HepG2 (cell line): ENCODE results near the gene SAMD10. TPM values are rescaled to one million over a fixed set of nuclear protein-coding genes. Genes with fewer than 3 reads are reported as not detected.

Experiments used
- ELF3 ChIP-seq: IDR thresholded peaks from 2 replicates; pipeline ENCODE4 v1.6.1; 2016; ENCODE audit warnings: missing genetic modification reagents, missing compliant biosample characterization
- KLF16 ChIP-seq, 2 experiments: sonication (generic) in 1 of 2; formaldehyde crosslinking in 1 of 2; IDR thresholded peaks; 2 replicates each; pipeline versions ENCODE4 v1.6.1 to v1.8.0; 2016 to 2023; ENCODE audit warnings: missing genetic modification reagents in 2 of 2, missing compliant biosample characterization in 1 of 2
- RARG ChIP-seq: sonication (generic); formaldehyde crosslinking; IDR thresholded peaks from 2 replicates; pipeline ENCODE4 v1.4.0; 2020; ENCODE audit warnings: low read depth, mild to moderate bottlenecking, missing genetic modification reagents
- SMAD1 ChIP-seq: sonication (generic); formaldehyde crosslinking; IDR thresholded peaks from 2 replicates; pipeline ENCODE4 v1.4.0; 2020; ENCODE audit warnings: missing genetic modification reagents, low read depth, mild to moderate bottlenecking, borderline replicate concordance
- TEAD3 ChIP-seq: optimal IDR thresholded peaks from 2 replicates; pipeline ENCODE3; 2016; ENCODE audit warnings: borderline replicate concordance
- ZC3H13 ChIP-seq: sonication (generic); formaldehyde crosslinking; IDR thresholded peaks from 2 replicates; pipeline ENCODE4 v1.8.1; 2023; ENCODE audit warnings: mild to moderate bottlenecking, missing genetic modification reagents, moderate library complexity
- ZKSCAN1 ChIP-seq: fragments of 150-350 bp; IDR thresholded peaks from 2 replicates; pipeline ENCODE4 v1.6.1; 2014; ENCODE audit warnings: low read length
- ZMYM3 ChIP-seq: sonication (generic); formaldehyde crosslinking; IDR thresholded peaks from 2 replicates; pipeline ENCODE4 v1.5.1; 2020; ENCODE audit warnings: mild to moderate bottlenecking, missing genetic modification reagents
- ZNF891 ChIP-seq: sonication (generic); formaldehyde crosslinking; IDR thresholded peaks from 2 replicates; pipeline ENCODE4 v1.5.0; 2020; ENCODE audit warnings: mild to moderate bottlenecking, missing genetic modification reagents
- polyA plus RNA-seq, 8 experiments: library from polyadenylated mRNA; depleted of rRNA in 3 of 8; stranded (reverse) in 7 of 8; unstranded in 1 of 8; fragments of >200 nt; fragmentation: Illumina TruSeq in 4 of 8; extraction: Trizol in 4 of 8; gene quantifications; 2 replicates each; pipeline versions ENCODE4 v1.2.1 to v1.2.3, GENCODE V29; 2011 to 2016; ENCODE audit warnings: low read depth in 4 of 8, missing spikeins in 1 of 8, mixed read lengths in 1 of 8; ENCODE audit not compliant: insufficient read depth in 1 of 8
- total RNA-seq, 5 experiments: library from RNA; depleted of rRNA; stranded (reverse); fragments of >200 nt; fragmentation: Illumina TruSeq; extraction: Trizol; gene quantifications; 2 replicates each; pipeline ENCODE4 v1.2.3, GENCODE V29; 2016; ENCODE audit warnings: low read depth in 1 of 5
- TF ChIP-seq, protein P1 (sequence below): IDR thresholded peaks from 2 replicates; pipeline ENCODE4 v1.6.1; 2016; ENCODE audit warnings: low read depth, missing genetic modification reagents, missing compliant biosample characterization
- TF ChIP-seq, protein P2 (sequence below): sonication (generic); formaldehyde crosslinking; IDR thresholded peaks from 2 replicates; pipeline ENCODE4 v1.8.1; 2022; ENCODE audit warnings: low read depth, mild to moderate bottlenecking, missing genetic modification reagents
- TF ChIP-seq, protein P3 (sequence below): sonication (generic); formaldehyde crosslinking; IDR thresholded peaks from 2 replicates; pipeline ENCODE4 v1.5.1; 2020; ENCODE audit warnings: mild to moderate bottlenecking, missing genetic modification reagents, moderate library complexity
- TF ChIP-seq, protein P4 (sequence below): sonication (generic); formaldehyde crosslinking; IDR thresholded peaks from 2 replicates; pipeline ENCODE4 v1.4.0; 2020; ENCODE audit warnings: missing genetic modification reagents

The SAMD10 gene
- total and polyA plus RNA-seq, 2 of the 13 experiments (the other 11 are each of a cell fraction or from before 2014, with no cell fraction given): 6.1 to 11.0 TPM

DNA sequence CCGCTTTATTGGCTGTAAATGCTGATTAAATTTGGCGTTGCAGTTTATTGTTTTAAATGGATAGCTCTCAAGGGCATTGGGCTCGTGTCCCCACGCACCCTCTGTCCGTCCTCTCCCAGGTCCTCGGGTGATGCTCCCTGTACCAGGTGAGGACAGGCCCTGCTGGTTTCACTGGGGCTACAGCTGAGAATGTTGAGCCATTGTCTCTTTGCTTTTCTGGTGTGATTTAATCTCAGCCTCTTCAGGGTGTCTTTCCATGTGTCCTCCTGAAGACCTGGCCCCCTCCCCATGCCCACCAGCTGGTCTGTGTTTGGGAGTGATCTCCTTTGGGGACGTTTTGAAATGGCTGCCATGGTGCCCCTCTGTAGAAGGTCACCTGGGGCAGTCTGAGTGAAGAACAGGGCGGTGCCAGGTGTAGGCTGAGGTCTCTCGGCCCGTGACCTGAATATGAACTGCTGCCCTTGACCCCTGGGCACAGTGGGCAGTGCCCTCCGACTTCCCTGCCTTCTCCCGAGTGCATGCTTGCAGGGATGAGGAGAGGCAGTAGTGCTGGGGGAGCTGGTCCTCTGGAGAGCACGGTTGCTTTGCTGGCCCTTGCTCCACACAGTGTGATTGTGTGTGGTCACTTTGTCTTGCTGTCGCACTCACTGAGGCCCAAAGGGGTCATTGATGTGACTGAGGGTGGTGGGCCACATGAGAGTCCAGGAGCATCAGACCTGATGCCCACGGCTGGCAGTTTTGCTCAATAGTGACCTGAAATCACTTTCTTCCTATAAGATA, 44.1 kb upstream of the SAMD10 start (continued):
- TF ChIP-seq, protein P1, sequence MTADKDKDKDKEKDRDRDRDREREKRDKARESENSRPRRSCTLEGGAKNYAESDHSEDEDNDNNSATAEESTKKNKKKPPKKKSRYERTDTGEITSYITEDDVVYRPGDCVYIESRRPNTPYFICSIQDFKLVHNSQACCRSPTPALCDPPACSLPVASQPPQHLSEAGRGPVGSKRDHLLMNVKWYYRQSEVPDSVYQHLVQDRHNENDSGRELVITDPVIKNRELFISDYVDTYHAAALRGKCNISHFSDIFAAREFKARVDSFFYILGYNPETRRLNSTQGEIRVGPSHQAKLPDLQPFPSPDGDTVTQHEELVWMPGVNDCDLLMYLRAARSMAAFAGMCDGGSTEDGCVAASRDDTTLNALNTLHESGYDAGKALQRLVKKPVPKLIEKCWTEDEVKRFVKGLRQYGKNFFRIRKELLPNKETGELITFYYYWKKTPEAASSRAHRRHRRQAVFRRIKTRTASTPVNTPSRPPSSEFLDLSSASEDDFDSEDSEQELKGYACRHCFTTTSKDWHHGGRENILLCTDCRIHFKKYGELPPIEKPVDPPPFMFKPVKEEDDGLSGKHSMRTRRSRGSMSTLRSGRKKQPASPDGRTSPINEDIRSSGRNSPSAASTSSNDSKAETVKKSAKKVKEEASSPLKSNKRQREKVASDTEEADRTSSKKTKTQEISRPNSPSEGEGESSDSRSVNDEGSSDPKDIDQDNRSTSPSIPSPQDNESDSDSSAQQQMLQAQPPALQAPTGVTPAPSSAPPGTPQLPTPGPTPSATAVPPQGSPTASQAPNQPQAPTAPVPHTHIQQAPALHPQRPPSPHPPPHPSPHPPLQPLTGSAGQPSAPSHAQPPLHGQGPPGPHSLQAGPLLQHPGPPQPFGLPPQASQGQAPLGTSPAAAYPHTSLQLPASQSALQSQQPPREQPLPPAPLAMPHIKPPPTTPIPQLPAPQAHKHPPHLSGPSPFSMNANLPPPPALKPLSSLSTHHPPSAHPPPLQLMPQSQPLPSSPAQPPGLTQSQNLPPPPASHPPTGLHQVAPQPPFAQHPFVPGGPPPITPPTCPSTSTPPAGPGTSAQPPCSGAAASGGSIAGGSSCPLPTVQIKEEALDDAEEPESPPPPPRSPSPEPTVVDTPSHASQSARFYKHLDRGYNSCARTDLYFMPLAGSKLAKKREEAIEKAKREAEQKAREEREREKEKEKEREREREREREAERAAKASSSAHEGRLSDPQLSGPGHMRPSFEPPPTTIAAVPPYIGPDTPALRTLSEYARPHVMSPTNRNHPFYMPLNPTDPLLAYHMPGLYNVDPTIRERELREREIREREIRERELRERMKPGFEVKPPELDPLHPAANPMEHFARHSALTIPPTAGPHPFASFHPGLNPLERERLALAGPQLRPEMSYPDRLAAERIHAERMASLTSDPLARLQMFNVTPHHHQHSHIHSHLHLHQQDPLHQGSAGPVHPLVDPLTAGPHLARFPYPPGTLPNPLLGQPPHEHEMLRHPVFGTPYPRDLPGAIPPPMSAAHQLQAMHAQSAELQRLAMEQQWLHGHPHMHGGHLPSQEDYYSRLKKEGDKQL: no peak; the same call in 1 of the 2 replicates
- TF ChIP-seq TEAD3 (CRISPR knock-in tag) (no peak), ZC3H13 (CRISPR knock-in tag) (no peak; the same call in 1 of the 2 replicates), ZKSCAN1 (no peak), ELF3 (CRISPR knock-in tag) (no peak), SMAD1 (peak; percentile 46; the same call in 1 of the 2 replicates), ZNF891 (CRISPR knock-in tag) (peak; percentile 90; the same call in 1 of the 2 replicates), KLF16 (CRISPR knock-in tag; IDR thresholded peaks at IDR 0.05) (no peak; a peak in 1 of 4 replicates), RARG (no peak), ZMYM3 (0 out of 2 replicates have a peak, but pooled peaks have one; percentile 26)
- TF ChIP-seq, protein P2, sequence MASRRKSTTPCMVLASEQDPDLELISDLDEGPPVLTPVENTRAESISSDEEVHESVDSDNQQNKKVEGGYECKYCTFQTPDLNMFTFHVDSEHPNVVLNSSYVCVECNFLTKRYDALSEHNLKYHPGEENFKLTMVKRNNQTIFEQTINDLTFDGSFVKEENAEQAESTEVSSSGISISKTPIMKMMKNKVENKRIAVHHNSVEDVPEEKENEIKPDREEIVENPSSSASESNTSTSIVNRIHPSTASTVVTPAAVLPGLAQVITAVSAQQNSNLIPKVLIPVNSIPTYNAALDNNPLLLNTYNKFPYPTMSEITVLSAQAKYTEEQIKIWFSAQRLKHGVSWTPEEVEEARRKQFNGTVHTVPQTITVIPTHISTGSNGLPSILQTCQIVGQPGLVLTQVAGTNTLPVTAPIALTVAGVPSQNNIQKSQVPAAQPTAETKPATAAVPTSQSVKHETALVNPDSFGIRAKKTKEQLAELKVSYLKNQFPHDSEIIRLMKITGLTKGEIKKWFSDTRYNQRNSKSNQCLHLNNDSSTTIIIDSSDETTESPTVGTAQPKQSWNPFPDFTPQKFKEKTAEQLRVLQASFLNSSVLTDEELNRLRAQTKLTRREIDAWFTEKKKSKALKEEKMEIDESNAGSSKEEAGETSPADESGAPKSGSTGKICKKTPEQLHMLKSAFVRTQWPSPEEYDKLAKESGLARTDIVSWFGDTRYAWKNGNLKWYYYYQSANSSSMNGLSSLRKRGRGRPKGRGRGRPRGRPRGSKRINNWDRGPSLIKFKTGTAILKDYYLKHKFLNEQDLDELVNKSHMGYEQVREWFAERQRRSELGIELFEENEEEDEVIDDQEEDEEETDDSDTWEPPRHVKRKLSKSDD: no peak; the same call in 1 of the 2 replicates
- TF ChIP-seq, protein P3, sequence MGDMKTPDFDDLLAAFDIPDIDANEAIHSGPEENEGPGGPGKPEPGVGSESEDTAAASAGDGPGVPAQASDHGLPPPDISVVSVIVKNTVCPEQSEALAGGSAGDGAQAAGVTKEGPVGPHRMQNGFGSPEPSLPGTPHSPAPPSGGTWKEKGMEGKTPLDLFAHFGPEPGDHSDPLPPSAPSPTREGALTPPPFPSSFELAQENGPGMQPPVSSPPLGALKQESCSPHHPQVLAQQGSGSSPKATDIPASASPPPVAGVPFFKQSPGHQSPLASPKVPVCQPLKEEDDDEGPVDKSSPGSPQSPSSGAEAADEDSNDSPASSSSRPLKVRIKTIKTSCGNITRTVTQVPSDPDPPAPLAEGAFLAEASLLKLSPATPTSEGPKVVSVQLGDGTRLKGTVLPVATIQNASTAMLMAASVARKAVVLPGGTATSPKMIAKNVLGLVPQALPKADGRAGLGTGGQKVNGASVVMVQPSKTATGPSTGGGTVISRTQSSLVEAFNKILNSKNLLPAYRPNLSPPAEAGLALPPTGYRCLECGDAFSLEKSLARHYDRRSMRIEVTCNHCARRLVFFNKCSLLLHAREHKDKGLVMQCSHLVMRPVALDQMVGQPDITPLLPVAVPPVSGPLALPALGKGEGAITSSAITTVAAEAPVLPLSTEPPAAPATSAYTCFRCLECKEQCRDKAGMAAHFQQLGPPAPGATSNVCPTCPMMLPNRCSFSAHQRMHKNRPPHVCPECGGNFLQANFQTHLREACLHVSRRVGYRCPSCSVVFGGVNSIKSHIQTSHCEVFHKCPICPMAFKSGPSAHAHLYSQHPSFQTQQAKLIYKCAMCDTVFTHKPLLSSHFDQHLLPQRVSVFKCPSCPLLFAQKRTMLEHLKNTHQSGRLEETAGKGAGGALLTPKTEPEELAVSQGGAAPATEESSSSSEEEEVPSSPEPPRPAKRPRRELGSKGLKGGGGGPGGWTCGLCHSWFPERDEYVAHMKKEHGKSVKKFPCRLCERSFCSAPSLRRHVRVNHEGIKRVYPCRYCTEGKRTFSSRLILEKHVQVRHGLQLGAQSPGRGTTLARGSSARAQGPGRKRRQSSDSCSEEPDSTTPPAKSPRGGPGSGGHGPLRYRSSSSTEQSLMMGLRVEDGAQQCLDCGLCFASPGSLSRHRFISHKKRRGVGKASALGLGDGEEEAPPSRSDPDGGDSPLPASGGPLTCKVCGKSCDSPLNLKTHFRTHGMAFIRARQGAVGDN: no peak; the same call in none of the 2 replicates
- TF ChIP-seq, protein P4, sequence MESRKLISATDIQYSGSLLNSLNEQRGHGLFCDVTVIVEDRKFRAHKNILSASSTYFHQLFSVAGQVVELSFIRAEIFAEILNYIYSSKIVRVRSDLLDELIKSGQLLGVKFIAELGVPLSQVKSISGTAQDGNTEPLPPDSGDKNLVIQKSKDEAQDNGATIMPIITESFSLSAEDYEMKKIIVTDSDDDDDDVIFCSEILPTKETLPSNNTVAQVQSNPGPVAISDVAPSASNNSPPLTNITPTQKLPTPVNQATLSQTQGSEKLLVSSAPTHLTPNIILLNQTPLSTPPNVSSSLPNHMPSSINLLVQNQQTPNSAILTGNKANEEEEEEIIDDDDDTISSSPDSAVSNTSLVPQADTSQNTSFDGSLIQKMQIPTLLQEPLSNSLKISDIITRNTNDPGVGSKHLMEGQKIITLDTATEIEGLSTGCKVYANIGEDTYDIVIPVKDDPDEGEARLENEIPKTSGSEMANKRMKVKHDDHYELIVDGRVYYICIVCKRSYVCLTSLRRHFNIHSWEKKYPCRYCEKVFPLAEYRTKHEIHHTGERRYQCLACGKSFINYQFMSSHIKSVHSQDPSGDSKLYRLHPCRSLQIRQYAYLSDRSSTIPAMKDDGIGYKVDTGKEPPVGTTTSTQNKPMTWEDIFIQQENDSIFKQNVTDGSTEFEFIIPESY (CRISPR knock-in tag): no peak
